ENCODE measurements around the gene ZNF157.
A peak's percentile ranks its signal among the peaks of the same experiment; 100 is the strongest.
"Not testable (repeated sequence)": the region's sequence is repeated elsewhere in the genome, so short reads cannot be mapped to it uniquely, and the experiment has no call there.

ZNF157 gene

DNA sequence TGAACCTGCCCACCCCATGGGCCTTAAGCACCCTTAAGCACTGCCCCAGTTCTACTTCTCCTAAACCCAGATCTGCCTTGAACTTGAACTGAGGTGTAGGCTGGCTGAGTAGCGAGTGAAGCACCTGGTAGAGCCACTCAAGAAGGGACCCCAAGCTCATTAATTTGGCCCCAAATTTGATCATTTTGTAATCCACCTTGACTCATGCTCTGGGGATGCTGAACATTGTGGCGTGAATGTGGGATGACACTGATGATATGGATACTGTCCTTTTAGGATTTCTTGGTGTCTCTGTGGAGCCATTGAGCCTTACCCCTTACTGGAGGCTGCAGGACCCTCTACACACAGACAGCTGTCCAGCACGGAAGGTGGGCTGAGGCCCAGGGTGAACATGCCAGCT is at the start of gene ZNF157:
ZNF157 (plus strand) TSS at position 301 of the 400 bp plus-strand sequence; CDS start at position 392, 91 bp downstream.
- DNase-seq, result no peak
- H3K9me3 ChIP-seq (ENCODE audit: severe bottlenecking), result peaks cover 5% of the 10 kb centered on the region
- peaks cover 10% of the 10 kb centered on the region for H3K27me3 ChIP-seq (ENCODE audit: insufficient read depth, low read depth, severe bottlenecking)
- no peak within 1 kb of the TSS for H3K27ac ChIP-seq
- H3K36me3 ChIP-seq, result no peaks in the 10 kb centered on the region
- no peak within 1 kb of the TSS for H3K4me3 ChIP-seq (ENCODE audit: low read depth, low read length)
- TF ChIP-seq, protein P1, sequence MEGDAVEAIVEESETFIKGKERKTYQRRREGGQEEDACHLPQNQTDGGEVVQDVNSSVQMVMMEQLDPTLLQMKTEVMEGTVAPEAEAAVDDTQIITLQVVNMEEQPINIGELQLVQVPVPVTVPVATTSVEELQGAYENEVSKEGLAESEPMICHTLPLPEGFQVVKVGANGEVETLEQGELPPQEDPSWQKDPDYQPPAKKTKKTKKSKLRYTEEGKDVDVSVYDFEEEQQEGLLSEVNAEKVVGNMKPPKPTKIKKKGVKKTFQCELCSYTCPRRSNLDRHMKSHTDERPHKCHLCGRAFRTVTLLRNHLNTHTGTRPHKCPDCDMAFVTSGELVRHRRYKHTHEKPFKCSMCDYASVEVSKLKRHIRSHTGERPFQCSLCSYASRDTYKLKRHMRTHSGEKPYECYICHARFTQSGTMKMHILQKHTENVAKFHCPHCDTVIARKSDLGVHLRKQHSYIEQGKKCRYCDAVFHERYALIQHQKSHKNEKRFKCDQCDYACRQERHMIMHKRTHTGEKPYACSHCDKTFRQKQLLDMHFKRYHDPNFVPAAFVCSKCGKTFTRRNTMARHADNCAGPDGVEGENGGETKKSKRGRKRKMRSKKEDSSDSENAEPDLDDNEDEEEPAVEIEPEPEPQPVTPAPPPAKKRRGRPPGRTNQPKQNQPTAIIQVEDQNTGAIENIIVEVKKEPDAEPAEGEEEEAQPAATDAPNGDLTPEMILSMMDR (IDR thresholded peaks at IDR 0.05; ENCODE audit: low read depth, low read length), result no peak

DNA sequence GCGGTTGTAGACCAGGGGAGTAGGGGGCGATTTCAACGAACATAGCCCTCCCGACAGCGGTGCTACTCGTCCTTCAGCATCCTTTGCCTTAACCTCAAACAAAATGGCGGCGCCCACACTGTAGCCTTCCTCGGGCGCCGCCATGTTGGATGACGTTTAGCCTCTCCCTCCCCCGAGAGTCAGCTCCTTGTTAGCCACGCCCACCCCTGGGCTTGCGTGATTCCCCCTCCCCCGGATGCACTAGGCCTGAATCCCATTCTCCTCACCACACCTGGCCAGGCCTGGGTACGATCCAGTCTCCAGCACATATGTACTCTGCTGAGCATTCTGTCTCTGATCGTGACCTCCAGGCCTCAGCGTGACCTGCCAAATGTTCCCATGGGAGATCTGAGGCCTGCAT is 49.0 kb upstream of the ZNF157 start:
- Histone ChIP-seq H3K9me3 (ENCODE audit: severe bottlenecking) (peaks cover 4% of the 10 kb centered on the region), H3K27ac (no peak overlapping the region), H3K36me3 (no peaks in the 10 kb centered on the region), H3K27me3 (ENCODE audit: insufficient read depth, low read depth, severe bottlenecking) (peaks cover 14% of the 10 kb centered on the region), H3K4me3 (ENCODE audit: low read depth, low read length) (no peak overlapping the region)
- DNase-seq, result peak; percentile 67
- TF ChIP-seq, protein P1 (IDR thresholded peaks at IDR 0.05; ENCODE audit: low read depth, low read length), result no peak

DNA sequence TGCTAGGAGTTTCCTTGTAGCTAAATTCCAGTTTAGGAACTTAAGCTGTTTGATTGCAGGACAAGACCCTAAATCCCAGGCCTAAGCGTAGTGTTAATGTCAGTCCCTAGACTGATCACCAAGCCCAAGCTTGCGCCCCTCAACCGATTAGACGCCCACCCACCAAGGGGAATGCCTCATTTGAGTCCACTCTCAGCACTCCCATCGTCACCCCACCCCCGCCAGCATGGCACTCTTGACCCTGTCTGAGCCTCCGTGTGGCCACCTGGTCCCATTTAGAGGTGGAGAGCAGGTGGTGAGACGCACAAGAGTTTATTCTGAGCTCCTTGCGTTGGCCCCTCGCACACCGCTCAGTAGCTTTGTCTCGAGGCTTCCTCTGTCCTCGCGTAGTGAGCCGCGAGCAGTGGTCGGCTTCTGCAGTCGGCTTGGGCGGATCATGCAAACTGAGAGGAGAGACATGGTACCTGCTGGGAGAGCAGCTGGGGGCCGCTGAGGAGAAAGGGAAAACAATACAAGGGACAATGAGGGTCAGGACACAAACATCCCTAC is 48.5 kb upstream of the ZNF157 start:
- no peak overlapping the region for H3K4me3 ChIP-seq (ENCODE audit: low read depth, low read length)
- peaks cover 14% of the 10 kb centered on the region for H3K27me3 ChIP-seq (ENCODE audit: insufficient read depth, low read depth, severe bottlenecking)
- H3K9me3 ChIP-seq (ENCODE audit: severe bottlenecking), result peaks cover 4% of the 10 kb centered on the region
- H3K27ac ChIP-seq, result no peak overlapping the region
- peak; percentile 26 for DNase-seq
- TF ChIP-seq, protein P1 (IDR thresholded peaks at IDR 0.05; ENCODE audit: low read depth, low read length), result no peak
- no peaks in the 10 kb centered on the region for H3K36me3 ChIP-seq

DNA sequence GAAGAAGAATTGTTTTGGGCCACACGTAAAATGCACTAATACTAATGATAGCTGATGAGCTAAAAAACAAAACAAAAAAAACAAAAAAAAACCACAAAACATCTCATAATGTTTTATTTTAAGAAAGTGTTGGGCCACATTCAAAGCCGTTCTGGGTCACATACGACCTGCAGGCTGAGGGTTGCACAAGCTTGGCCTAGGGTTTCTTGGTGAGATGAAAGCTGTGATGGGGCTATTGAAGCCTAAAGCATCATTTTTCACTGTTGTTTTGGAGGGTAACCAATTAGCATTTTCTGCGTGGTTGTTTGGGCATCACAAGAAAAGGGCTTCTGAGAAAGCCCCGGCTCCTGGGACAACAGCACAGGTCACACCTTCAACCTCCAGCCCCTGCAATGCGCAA is 42.5 kb upstream of the ZNF157 start:
- no peaks in the 10 kb centered on the region for H3K36me3 ChIP-seq
- no peak overlapping the region for H3K27ac ChIP-seq
- H3K9me3 ChIP-seq (ENCODE audit: severe bottlenecking), result no peaks in the 10 kb centered on the region
- H3K27me3 ChIP-seq (ENCODE audit: insufficient read depth, low read depth, severe bottlenecking), result peaks cover 4% of the 10 kb centered on the region
- TF ChIP-seq, protein P1 (IDR thresholded peaks at IDR 0.05; ENCODE audit: low read depth, low read length), result no peak
- no peak overlapping the region for H3K4me3 ChIP-seq (ENCODE audit: low read depth, low read length)
- no peak for DNase-seq

DNA sequence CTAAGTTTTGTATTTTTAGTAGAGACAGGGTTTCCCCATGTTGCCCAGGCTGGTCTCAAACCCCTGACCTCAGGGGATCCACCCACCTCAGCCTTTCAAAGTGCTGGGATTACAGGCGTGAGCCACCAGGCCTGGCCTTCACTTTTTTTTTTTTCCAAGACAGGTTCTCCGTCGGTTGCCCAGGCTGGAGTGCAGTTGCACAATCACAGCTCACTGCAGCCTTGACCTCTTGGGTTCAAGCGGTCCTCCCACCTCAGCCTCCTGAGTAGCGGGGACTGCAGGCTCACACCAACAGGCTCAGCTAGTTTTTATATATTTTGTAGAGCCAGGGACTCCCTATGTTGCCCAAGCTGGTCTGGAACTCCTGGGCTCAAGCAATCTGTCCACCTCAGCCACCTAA is 37.6 kb upstream of the ZNF157 start:
- H3K27me3 ChIP-seq (ENCODE audit: insufficient read depth, low read depth, severe bottlenecking); DNase-seq; H3K36me3 ChIP-seq; H3K27ac ChIP-seq; H3K4me3 ChIP-seq (ENCODE audit: low read depth, low read length); H3K9me3 ChIP-seq (ENCODE audit: severe bottlenecking): not testable (repeated sequence)

DNA sequence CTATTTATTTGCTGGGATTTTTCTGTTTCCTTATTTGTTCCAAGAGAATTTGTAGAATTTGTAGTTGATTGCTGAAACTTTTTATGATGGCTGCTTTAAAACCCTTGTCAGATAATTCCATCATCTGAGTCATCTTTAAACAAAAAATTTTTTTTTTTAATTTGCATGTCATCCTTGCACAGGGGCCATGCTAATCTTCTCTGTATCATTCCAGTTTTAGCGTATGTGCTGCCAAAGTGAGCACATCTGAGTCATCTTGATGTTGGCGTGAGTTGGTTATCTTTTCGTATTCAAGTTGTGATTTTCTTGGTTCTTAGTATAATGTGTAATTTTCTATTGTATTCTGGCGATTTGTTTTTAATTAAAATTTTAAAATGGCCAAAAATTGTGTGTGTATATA is 18.7 kb upstream of the ZNF157 start:
- no peak overlapping the region for H3K27ac ChIP-seq
- H3K4me3 ChIP-seq (ENCODE audit: low read depth, low read length), result no peak overlapping the region
- H3K36me3 ChIP-seq, result no peaks in the 10 kb centered on the region
- no peak for DNase-seq
- H3K9me3 ChIP-seq (ENCODE audit: severe bottlenecking), result no peaks in the 10 kb centered on the region
- TF ChIP-seq, protein P1 (IDR thresholded peaks at IDR 0.05; ENCODE audit: low read depth, low read length), result no peak
- peaks cover 2% of the 10 kb centered on the region for H3K27me3 ChIP-seq (ENCODE audit: insufficient read depth, low read depth, severe bottlenecking)

All from WERI-Rb-1 (cell line).